Measurements from ENCODE around the gene UBE2J2.
"Not testable (repeated sequence)": the region's sequence is repeated elsewhere in the genome, so short reads cannot be mapped to it uniquely, and the experiment has no call there.

The UBE2J2 gene

GRCh38 chr1:1273512-1274298 is at the start of gene UBE2J2:
TSS of gene UBE2J2 (minus strand) at chr1:1273854. CDS start at chr1:1267992, 5,862 bp downstream.
- DNase-seq: peak; percentile 22

DNA sequence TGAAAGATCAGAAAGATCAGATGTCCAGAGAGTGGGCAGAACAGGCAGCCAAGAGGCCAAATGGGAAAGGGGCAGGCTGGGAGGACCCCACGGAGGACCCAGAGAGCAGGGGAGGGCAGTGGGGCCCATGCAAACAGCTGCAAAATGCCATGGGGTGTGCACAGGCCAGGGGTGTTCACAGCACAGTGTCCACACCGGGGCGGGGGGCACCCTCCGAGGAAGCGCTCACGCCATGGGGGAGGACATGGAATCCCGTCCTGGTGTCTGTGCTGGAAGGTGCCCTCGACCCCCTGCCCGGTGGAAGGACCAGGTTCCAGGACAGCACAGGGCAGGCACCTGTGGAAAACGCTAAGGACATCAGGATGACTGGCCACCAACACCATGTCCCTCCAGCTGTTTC is 49.3 kb upstream of the UBE2J2 start:
- no peak for DNase-seq

GRCh38 chr1:1322418-1322817 is 48.8 kb upstream of the UBE2J2 start:
- no peak for DNase-seq

- no peak for DNase-seq
Observed at GRCh38 chr1:1321477-1321876, 47.8 kb upstream of the UBE2J2 start.

DNA sequence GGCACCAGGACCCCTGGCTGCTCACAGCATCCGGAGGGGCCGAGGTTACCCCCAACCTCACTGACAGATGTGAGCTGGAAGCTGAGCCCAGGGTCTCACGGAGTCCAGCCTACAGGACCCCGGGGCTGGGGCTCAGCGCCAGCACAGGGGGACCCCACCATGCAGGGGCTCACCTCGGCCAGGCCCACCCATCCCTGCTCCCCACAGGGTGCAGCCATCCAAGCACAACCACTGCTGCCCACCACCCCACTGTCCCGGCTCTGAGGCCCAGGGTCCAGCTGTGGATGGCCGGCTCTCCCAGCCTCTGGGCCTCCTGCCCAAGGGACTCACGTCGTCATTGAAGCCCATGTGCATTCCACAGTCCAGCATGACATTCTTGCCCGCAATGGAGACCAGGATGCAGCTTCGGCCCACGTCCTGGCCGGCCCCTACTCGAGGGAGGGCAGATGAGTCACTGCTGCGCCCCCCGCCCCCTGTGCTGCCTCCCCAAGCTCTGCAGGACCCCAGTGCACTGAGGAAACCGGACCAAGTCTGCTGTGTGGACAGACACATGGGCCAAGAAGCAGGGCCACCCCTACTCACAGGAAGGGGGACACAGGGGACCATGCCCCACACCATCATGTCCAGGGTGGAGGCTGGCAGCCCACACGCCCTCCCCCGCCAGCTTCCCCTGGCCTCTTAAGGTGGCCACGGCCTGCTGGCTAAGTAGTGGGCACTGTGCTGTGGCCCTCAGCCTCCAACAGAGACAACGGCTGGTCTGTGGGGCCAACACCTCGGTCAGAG is 47.2 kb upstream of the UBE2J2 start:
- DNase-seq: no peak

DNA sequence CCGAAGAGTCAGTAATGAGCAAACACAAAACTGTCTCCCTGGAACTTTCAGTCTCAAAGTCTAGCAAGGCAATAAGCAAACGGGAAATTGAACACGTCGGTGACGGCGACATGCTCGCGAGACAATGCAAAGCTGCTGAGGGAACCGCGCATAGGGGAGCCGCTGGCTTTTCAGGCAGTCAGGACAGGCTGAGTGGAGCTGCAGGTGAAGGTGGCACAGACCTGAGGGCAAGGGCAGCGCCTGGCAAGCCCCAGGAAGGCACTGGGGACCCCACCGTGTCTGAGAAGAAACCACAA is 45.9 kb upstream of the UBE2J2 start:
- no peak for DNase-seq

DNA sequence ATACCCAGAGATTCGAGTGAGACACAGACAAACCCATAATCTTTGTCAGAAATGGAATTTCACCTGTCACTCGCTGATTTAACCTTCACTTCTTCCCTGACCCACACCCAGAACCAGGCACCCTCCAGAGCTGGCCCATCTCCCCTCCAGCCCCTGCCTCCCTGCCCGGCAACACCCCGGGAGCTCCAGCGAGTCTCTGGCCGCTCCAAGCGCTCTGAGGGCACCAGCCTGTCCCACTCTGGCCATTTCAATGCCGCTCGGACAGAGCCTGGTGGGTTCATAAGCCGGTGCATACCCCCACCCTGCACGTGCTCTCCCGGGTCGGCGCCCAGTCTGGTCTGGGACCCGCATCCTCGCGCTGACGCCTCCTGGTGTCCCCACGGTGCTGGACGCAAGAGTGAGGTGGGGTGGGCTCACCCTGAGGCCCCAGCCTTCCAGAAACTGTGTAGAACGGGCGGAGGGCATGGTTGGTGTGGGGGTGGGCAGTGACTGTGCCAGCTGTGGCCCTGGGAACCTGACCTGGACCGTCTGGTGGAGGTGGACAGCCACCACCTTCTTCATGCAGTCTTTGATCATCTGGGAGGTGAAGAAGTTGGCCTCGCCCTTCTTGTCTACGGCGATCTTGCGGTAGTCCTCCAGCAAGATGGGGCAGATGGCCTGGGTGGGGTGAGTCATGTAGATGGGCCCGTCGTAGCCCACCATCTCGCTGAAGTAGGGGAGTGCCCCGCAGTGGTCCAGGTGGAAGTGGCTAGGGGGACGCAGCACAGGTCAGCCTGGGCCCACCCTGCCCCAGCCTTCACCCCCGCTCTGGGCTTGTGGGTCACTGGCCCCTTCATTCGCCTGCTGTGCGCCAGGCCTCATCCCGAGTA is 45.4 kb upstream of the UBE2J2 start:
- DNase-seq: no peak

- peak; percentile 44 for DNase-seq
Observed at GRCh38 chr1:1318131-1318652, 44.5 kb upstream of the UBE2J2 start.

DNA sequence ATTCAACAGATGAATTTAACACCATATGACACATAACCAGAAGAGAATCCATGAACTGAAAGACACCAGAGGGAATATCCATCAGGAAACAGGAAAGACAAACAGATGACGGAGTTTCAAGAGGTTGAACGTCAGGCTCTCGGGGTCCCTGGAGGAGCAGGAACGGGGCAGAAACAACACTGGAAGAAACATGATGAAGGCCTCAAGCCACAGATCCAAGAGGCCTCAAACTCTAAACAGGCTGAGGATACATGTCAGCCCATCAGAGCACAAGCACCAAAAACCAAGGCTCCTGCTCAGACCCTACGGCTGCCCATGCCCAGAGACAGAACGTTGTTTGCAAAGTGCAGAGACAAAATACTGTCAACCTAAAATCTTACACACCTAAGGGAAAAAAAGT is 43.8 kb upstream of the UBE2J2 start:
- DNase-seq: no peak

GRCh38 chr1:1316199-1316598 is 42.5 kb upstream of the UBE2J2 start:
- DNase-seq: not testable (repeated sequence)

- no peak for DNase-seq
Observed at GRCh38 chr1:1315435-1315954, 41.8 kb upstream of the UBE2J2 start.

GRCh38 chr1:1314678-1315335 is 41.2 kb upstream of the UBE2J2 start:
- no peak for DNase-seq

GRCh38 chr1:1314237-1314586 is 40.6 kb upstream of the UBE2J2 start:
- no peak for DNase-seq

- DNase-seq: no peak
Observed at GRCh38 chr1:1313500-1314236, 40.0 kb upstream of the UBE2J2 start.

DNA sequence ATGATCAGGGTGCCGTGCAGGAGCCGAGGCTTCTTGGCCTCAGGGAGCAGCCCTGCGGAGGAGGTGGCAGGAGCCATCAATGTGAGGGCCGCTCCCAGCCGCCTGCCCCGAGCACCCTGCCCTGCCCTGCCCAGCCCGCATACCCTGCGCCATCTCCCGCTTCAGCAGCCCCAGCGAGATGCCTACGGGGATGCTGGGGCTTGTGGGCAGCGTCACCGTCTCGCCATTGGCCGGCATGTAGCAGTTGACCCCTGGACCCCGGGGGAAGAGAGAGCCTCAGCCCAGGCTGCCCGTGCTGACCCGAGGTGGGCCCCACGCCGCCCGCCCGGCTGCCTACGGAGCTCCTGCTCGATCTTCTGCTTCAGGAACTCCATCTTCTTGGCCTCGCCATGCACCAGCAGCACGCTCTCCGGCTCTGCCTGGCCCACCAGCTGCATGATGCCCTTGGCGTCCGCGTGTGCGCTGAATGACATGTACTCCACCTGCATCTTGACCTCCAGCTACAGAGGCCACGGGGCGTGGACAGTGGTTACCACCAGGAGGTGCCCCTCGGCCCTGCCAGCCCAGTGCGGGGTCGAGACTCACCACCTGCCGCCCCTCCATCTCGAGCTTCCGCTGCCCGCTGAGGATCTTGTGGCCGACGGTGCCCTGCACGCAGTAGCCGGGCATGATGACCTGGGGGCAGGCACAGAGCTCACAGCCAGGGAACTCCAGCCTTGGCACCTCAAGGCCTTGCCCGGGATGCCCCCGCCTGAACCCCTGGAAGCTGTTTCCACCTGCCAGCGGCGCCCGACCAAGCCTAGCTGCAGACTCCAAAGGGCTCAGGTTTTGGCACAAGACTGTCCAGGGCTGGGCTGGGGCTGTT is 39.0 kb upstream of the UBE2J2 start:
- no peak for DNase-seq

DNA sequence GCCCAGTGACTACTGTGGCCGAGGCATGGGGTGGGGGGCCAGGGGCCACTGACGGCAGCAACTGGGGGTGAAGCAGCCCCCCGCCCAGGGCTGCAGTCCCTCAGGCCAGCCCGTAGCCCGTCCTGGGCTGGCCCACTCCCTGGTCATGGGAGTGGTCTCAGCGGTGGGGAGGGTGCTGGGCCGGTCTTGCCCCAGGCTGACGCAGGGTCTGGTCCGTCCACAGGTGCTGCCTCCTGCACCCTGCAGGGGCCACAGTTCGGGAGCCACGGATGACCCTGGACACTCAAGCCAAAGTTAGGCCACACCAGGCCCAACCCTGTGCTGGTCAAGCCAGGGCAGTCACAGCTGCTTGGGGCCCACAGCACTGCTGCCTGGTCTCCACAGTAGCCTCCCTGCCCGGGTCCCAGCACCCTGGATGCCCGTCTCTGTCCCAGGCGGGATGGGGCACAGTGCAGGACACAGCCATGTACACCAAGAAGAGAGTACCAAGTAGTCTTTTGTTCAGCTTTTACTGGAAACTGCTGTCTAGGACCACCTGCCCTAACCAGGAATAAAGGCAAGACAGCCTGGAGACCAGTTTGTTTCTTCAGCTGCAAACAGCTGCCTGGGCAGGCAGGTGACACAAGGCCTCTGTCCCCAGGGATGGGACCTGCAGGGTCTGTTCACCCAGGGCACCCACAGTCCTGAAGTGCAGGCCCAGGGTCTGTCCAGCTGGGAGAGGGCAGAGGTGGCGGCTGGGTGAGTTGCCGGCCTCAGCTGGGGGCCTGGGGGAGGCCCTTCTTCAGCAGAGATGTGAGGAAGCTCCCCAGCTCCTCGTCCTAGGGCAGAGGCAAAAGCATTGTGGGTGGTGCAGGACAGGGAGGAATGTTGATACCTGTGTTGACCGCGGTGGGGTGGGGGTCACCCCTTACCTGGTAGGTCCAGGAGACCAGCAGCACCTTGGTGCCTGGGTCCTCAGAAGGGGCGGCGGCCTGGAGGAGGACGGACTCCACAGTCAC is 37.8 kb upstream of the UBE2J2 start:
- no peak for DNase-seq

DNA sequence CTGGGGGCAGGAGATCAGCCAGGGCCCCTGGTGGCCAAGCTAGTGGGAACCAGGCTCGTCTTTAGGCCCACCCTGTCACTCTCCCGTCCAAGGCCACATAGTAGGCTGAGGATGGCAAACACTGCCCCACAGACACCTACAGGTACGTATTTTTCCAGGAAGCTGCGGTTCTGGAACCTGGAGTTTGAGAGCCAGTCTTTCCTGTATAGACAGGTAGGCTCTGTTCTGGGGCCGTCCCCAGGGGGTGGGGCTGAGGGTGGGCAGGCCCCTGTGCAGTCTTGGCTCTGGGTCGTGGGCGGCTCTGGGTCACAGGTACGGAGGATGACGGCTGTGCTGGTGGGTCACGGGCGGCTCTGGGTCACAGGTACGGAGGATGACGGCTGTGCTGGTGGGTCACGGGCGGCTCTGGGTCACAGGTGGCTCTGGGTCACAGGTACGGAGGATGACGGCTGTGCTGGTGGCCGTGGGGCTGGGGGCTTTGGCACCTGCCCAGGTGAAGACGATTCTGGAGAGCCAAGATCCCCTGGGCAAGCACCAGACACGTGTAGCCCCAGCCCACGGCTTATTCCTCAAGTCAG is 36.9 kb upstream of the UBE2J2 start:
- no peak for DNase-seq

DNA sequence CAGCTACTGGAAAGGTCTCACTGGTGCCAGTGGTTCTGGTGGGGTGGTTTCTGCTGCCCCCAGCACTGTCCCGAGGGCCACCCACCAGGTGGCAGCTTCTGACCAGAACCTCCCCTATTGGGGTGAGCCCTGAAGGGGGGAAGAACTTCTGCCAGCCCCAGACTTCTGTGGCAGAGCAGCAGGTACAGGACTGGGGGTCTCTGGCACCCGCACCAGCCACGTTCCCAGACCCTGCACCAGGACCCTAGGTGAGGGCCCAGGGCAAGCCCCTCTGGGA is 36.4 kb upstream of the UBE2J2 start:
- DNase-seq: no peak

All from SHP77 treated with DMSO at 0.1 percent for 48 hours (cell line).